COLO668 (cell line): Measurements from ENCODE around the gene LRRC41.
A peak's percentile ranks its signal among the peaks of the same experiment; 100 is the strongest.
"Not testable (repeated sequence)": the region's sequence is repeated elsewhere in the genome, so short reads cannot be mapped to it uniquely, and the experiment has no call there.

Experiments used
- DNase-seq: peaks from one replicate; lab custom pipeline; 2025; ENCODE audit not compliant: unreplicated experiment; lab: John Stamatoyannopoulos, UW

The LRRC41 gene

GRCh38 chr1:46328182-46328581 is 24.8 kb upstream of the LRRC41 start:
- not testable (repeated sequence) for DNase-seq

GRCh38 chr1:46325285-46326076 is 22.1 kb upstream of the LRRC41 start:
- not testable (repeated sequence) for DNase-seq

GRCh38 chr1:46322191-46322590 is 18.8 kb upstream of the LRRC41 start:
- DNase-seq: not testable (repeated sequence)

GRCh38 chr1:46319960-46320914 is 16.8 kb upstream of the LRRC41 start:
- not testable (repeated sequence) for DNase-seq

GRCh38 chr1:46319301-46319700 is 15.9 kb upstream of the LRRC41 start:
- DNase-seq: not testable (repeated sequence)

- DNase-seq: no peak
Measured at GRCh38 chr1:46317323-46317722, 13.9 kb upstream of the LRRC41 start.

GRCh38 chr1:46315669-46316403 is 12.4 kb upstream of the LRRC41 start:
- DNase-seq: no peak

- no peak for DNase-seq
Measured at GRCh38 chr1:46310321-46310720, 6.9 kb upstream of the LRRC41 start.

GRCh38 chr1:46309401-46310159 is 6.2 kb upstream of the LRRC41 start:
- DNase-seq: no peak

GRCh38 chr1:46306159-46306530 is 2.7 kb upstream of the LRRC41 start:
- DNase-seq: no peak

- no peak for DNase-seq
Measured at GRCh38 chr1:46303872-46304326, 483 bp upstream of the LRRC41 start.

- DNase-seq: peak; percentile 77
Measured at GRCh38 chr1:46302641-46303037, 777 bp downstream of the LRRC41 start.

- DNase-seq: peak; percentile 84
Measured at GRCh38 chr1:46301808-46302640, 1.4 kb downstream of the LRRC41 start.

- DNase-seq: no peak
Measured at GRCh38 chr1:46301406-46301807, 2.0 kb downstream of the LRRC41 start.

- no peak for DNase-seq
Measured at GRCh38 chr1:46300673-46301405, 2.6 kb downstream of the LRRC41 start.

GRCh38 chr1:46298387-46298786 is 5.0 kb downstream of the LRRC41 start:
- DNase-seq: no peak

GRCh38 chr1:46295306-46295705 is 8.1 kb downstream of the LRRC41 start:
- no peak for DNase-seq

GRCh38 chr1:46289976-46290375 is 13.4 kb downstream of the LRRC41 start:
- no peak for DNase-seq

- no peak for DNase-seq
Measured at GRCh38 chr1:46289134-46289494, 14.3 kb downstream of the LRRC41 start.
